Calu3 (cell line): Measurements from ENCODE around the gene APOL5. TPM values are rescaled to one million over a fixed set of nuclear protein-coding genes. Genes with fewer than 3 reads are reported as not detected.

ENCODE experiments used
- BruUV-seq: library from RNA; stranded (reverse); fragments of 400-500 nt; replicated peaks from 2 replicates; lab custom pipeline; 2021; lab: Mats Ljungman, UMichigan
- CTCF ChIA-PET: fragments of 300-600 bp; sonication (Branson Sonifier 250); formaldehyde crosslinking; loops from one replicate; lab custom pipeline; 2022; ENCODE audit warnings: antibody characterized with exemption; lab: Charles Lee
- DNase-seq: peaks from one replicate; pipeline ENCODE4 v3.0.0; 2022
- H3K27ac Mint-ChIP-seq: one replicate; pipeline ENCODE4 v1.8.0; 2022; ENCODE audit warnings: mixed read lengths; ENCODE audit not compliant: unreplicated experiment
- H3K27me3 Mint-ChIP-seq: one replicate; pipeline ENCODE4 v1.8.0; 2022; ENCODE audit warnings: mixed read lengths; ENCODE audit not compliant: unreplicated experiment
- H3K36me3 Mint-ChIP-seq: one replicate; pipeline ENCODE4 v1.8.0; 2022; ENCODE audit warnings: mild to moderate bottlenecking, moderate library complexity, mixed read lengths; ENCODE audit not compliant: insufficient read depth, unreplicated experiment
- H3K4me1 Mint-ChIP-seq: one replicate; pipeline ENCODE4 v1.8.0; 2022; ENCODE audit warnings: mild to moderate bottlenecking, low read depth, mixed read lengths; ENCODE audit not compliant: unreplicated experiment
- H3K4me3 Mint-ChIP-seq: one replicate; pipeline ENCODE4 v1.8.0; 2022; ENCODE audit warnings: mild to moderate bottlenecking, low read depth, moderate library complexity, mixed read lengths; ENCODE audit not compliant: unreplicated experiment
- H3K9me3 Mint-ChIP-seq: one replicate; pipeline ENCODE4 v1.8.0; 2022; ENCODE audit warnings: low read depth, mixed read lengths; ENCODE audit not compliant: unreplicated experiment
- CTCF ChIP-seq: fragments of 200-600 bp; IDR thresholded peaks from one replicate; pipeline ENCODE4 v1.8.0; 2022; ENCODE audit warnings: antibody characterized with exemption; ENCODE audit not compliant: unreplicated experiment
- intact Hi-C: fragments of 100-400 bp; cut with micrococcal nuclease; formaldehyde crosslinking; loops from one replicate; pipeline ENCODE4 v1.10.0; 2022; ENCODE audit not compliant: unreplicated experiment
- total RNA-seq: library from RNA; stranded (reverse); gene quantifications from 2 replicates; pipeline ENCODE4 v1.2.3, GENCODE V29; 2022

APOL5 gene
- total RNA-seq, 1 experiment from 2014 or later: not detected

GRCh38 chr22:35705141-35705540, 12.5 kb upstream of the APOL5 start:
- no peaks in the 10 kb centered on the region for H3K9me3 Mint-ChIP-seq
- TF ChIP-seq CTCF: no peak
- CTCF ChIA-PET: no interaction called here

DNA sequence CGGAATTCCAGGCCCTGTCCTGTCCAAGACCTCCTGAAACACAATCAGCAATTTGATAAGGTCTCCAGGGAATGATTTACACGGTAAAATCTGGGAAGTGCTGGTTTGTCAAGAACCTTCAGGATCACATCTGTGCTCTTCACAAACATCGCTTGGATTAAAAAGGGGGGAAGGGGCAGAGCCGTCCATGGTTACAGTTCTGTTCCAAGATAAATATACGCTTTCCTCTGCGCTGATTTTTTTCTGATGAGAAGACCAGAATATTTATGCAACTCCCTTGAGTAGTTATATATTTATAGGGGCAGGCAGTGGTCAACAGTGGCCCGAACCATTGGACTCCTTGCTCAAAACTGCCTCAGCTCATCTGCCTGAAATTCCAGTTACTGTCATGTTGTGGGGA, 9.2 kb upstream of the APOL5 start:
- no peak for TF ChIP-seq CTCF
- no peak overlapping the region for H3K4me3 Mint-ChIP-seq
- peaks cover 2% of the 10 kb centered on the region for H3K36me3 Mint-ChIP-seq
- H3K9me3 Mint-ChIP-seq: peaks cover 5% of the 10 kb centered on the region
- DNase-seq: no peak
- peaks cover 8% of the 10 kb centered on the region for H3K27me3 Mint-ChIP-seq
- intact Hi-C loops: no loop called here
- CTCF ChIA-PET: no interaction called here
- H3K4me1 Mint-ChIP-seq: no peaks in the 10 kb centered on the region
- no TSS peak for BruUV-seq
- H3K27ac Mint-ChIP-seq: no peak overlapping the region

More at GRCh38 chr22:35705141-35705540, 12.5 kb upstream of the APOL5 start:
- intact Hi-C loops: no loop called here
- DNase-seq: no peak
- no peak overlapping the region for H3K4me3 Mint-ChIP-seq
- no peaks in the 10 kb centered on the region for H3K27me3 Mint-ChIP-seq
- no peak overlapping the region for H3K27ac Mint-ChIP-seq
- H3K36me3 Mint-ChIP-seq: no peaks in the 10 kb centered on the region
- BruUV-seq: no TSS peak
- H3K4me1 Mint-ChIP-seq: no peaks in the 10 kb centered on the region

GRCh38 chr22:35708917-35709316, 8.8 kb upstream of the APOL5 start:
- Mint-ChIP-seq H3K4me3 (no peak overlapping the region), H3K4me1 (no peaks in the 10 kb centered on the region), H3K27ac (no peak overlapping the region), H3K27me3 (peaks cover 12% of the 10 kb centered on the region), H3K9me3 (peaks cover 5% of the 10 kb centered on the region), H3K36me3 (peaks cover 4% of the 10 kb centered on the region)
- DNase-seq: no peak
- CTCF ChIA-PET: no interaction called here
- intact Hi-C loops: no loop called here
- no TSS peak for BruUV-seq
- TF ChIP-seq CTCF: no peak

- Mint-ChIP-seq H3K27ac (no peak overlapping the region), H3K4me3 (no peak overlapping the region), H3K4me1 (no peaks in the 10 kb centered on the region), H3K27me3 (peaks cover 16% of the 10 kb centered on the region), H3K9me3 (peaks cover 5% of the 10 kb centered on the region), H3K36me3 (peaks cover 4% of the 10 kb centered on the region)
- TF ChIP-seq CTCF: no peak
- CTCF ChIA-PET: no interaction called here
- no peak for DNase-seq
- BruUV-seq: no TSS peak
- intact Hi-C loops: no loop called here
Observed at GRCh38 chr22:35711336-35711735, 6.3 kb upstream of the APOL5 start.
